ENCODE measurements around the gene ZBED1.
"Not testable (repeated sequence)": the region's sequence is repeated elsewhere in the genome, so short reads cannot be mapped to it uniquely, and the experiment has no call there.

Gene ZBED1

GRCh38 chrX:2521092-2521926, 20.5 kb upstream of the ZBED1 start:
- in situ Hi-C loops (cut with MboI; ENCODE audit: low sequenced_read_pairs, unreplicated experiment): no loop called here
- no peak for TF ChIP-seq CTCF (IDR thresholded peaks at IDR 0.05; ENCODE audit: borderline replicate concordance, control extremely low read depth, extremely low read depth, insufficient read depth, missing control alignments)
- DNase-seq (ENCODE audit: low spot score): peak; percentile 68

- no peak for DNase-seq (ENCODE audit: low spot score)
- TF ChIP-seq CTCF (IDR thresholded peaks at IDR 0.05; ENCODE audit: borderline replicate concordance, control extremely low read depth, extremely low read depth, insufficient read depth, missing control alignments): no peak
- in situ Hi-C loops (cut with MboI; ENCODE audit: low sequenced_read_pairs, unreplicated experiment): no loop called here
Observed at GRCh38 chrX:2520539-2520938, 19.8 kb upstream of the ZBED1 start.

GRCh38 chrX:2519638-2520037, 18.9 kb upstream of the ZBED1 start:
- DNase-seq (ENCODE audit: low spot score); in situ Hi-C loops (cut with MboI; ENCODE audit: low sequenced_read_pairs, unreplicated experiment): not testable (repeated sequence)

GRCh38 chrX:2517055-2517454, 16.3 kb upstream of the ZBED1 start:
- TF ChIP-seq CTCF (IDR thresholded peaks at IDR 0.05; ENCODE audit: borderline replicate concordance, control extremely low read depth, extremely low read depth, insufficient read depth, missing control alignments): no peak
- DNase-seq (ENCODE audit: low spot score): no peak
- in situ Hi-C loops (cut with MboI; ENCODE audit: low sequenced_read_pairs, unreplicated experiment): no loop called here

- no peak for TF ChIP-seq CTCF (IDR thresholded peaks at IDR 0.05; ENCODE audit: borderline replicate concordance, control extremely low read depth, extremely low read depth, insufficient read depth, missing control alignments)
- no peak for DNase-seq (ENCODE audit: low spot score)
- in situ Hi-C loops (cut with MboI; ENCODE audit: low sequenced_read_pairs, unreplicated experiment): no loop called here
Observed at GRCh38 chrX:2516623-2517022, 15.8 kb upstream of the ZBED1 start.

- in situ Hi-C loops (cut with MboI; ENCODE audit: low sequenced_read_pairs, unreplicated experiment): no loop called here
- DNase-seq (ENCODE audit: low spot score): no peak
- TF ChIP-seq CTCF (IDR thresholded peaks at IDR 0.05; ENCODE audit: borderline replicate concordance, control extremely low read depth, extremely low read depth, insufficient read depth, missing control alignments): no peak
Observed at GRCh38 chrX:2514131-2514530, 13.4 kb upstream of the ZBED1 start.

GRCh38 chrX:2513121-2513664, 12.4 kb upstream of the ZBED1 start:
- in situ Hi-C loops (cut with MboI; ENCODE audit: low sequenced_read_pairs, unreplicated experiment): no loop called here
- DNase-seq (ENCODE audit: low spot score): no peak
- TF ChIP-seq CTCF (IDR thresholded peaks at IDR 0.05; ENCODE audit: borderline replicate concordance, control extremely low read depth, extremely low read depth, insufficient read depth, missing control alignments): no peak

Data from GM13976 (cell line).